ENCODE data around the gene CUL5.
"Not testable (repeated sequence)": the region's sequence is repeated elsewhere in the genome, so short reads cannot be mapped to it uniquely, and the experiment has no call there.

CUL5 gene

DNA sequence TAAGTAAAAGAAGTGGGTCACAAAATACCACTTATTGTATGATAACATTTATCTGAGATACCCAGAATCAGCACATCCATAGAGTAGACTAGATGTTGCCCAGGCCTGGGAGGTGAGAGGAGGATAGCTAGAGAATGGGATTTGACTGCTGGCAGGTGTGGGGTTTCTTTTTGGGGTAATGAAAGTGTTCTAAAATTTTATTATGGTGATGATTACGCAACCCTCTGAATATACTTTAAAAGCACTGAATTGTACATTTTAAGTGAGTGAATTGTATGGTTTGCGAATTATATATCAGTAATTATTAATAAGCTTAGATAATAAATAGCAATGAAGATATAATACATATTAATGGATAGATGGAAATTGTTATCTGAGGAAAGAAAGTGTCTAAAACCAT is 77.0 kb downstream of the CUL5 start:
- Histone ChIP-seq H3K4me1 (ENCODE audit: control insufficient read depth, insufficient read depth, low read length) (peaks cover 13% of the 10 kb centered on the region), H3K36me3 (ENCODE audit: control insufficient read depth, insufficient read depth, low read length) (no peaks in the 10 kb centered on the region), H3K9ac (ENCODE audit: low read length) (no peak overlapping the region), H3K9me3 (ENCODE audit: control insufficient read depth, low read length) (no peaks in the 10 kb centered on the region), H3K27me3 (ENCODE audit: control insufficient read depth, insufficient read depth, low read length) (no peaks in the 10 kb centered on the region), H3K4me3 (ENCODE audit: low read length) (no peak overlapping the region)

DNA sequence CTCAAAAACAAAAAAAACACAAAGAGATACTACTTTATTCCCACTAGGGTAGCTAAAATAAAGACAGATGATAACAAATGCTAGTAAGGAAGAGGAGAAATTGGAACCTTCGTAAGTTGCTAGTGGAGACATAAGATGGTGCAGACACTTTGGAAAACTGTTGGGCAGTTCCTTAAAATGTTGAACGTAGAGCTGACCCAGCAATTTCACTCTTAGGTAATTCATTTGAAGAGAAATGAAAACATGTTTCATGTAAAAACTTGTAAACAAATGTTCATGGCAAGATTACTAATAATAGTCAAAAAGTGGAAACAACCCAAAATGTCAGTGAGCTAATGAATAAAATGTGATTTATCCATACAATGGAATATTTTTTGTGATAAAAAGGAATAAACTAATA is 83.4 kb downstream of the CUL5 start:
- Histone ChIP-seq H3K4me3 (ENCODE audit: low read length) (no peak overlapping the region), H3K36me3 (ENCODE audit: control insufficient read depth, insufficient read depth, low read length) (no peaks in the 10 kb centered on the region), H3K27me3 (ENCODE audit: control insufficient read depth, insufficient read depth, low read length) (no peaks in the 10 kb centered on the region), H3K9me3 (ENCODE audit: control insufficient read depth, low read length) (no peaks in the 10 kb centered on the region), H3K4me1 (ENCODE audit: control insufficient read depth, insufficient read depth, low read length) (no peaks in the 10 kb centered on the region), H3K9ac (ENCODE audit: low read length) (no peak overlapping the region)

DNA sequence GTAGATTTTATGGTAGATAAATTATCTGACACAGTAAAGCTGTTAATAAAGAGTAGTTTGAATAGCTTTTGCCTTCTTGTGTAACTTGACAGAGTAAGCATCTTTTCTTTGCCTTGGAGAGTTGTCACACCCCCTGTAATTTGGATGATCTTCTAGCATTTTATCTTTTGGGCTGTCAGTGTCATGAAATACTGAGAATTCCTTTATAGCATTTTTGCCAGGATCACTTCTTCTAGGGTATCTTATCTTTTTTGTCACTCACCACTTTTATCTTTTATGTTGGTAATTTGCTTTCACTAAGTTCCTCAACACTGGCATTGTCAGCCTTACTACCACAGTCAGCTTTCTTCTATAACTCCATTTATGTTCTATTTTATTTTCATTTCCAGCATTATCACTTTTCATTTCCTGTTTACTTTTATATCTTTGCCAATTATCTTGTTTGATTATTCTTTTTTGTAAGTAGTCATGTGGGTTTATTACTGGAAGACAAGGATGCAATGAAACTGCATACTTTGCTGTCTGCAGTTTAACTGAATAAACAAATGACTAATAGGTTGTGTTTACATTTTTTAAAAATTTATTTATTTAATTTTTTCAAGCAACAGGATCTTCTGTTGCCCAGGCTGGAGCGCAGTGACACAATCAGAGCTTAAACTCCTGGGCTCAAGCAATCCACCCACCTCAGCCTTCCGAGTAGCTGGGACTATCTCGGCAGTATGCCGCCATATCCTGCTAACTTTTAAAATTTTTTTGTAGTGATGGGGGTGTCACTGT is 84.6 kb downstream of the CUL5 start:
- Histone ChIP-seq H3K9me3 (ENCODE audit: control insufficient read depth, low read length) (no peaks in the 10 kb centered on the region), H3K27me3 (ENCODE audit: control insufficient read depth, insufficient read depth, low read length) (no peaks in the 10 kb centered on the region), H3K4me1 (ENCODE audit: control insufficient read depth, insufficient read depth, low read length) (no peaks in the 10 kb centered on the region), H3K36me3 (ENCODE audit: control insufficient read depth, insufficient read depth, low read length) (no peaks in the 10 kb centered on the region), H3K9ac (ENCODE audit: low read length) (no peak overlapping the region), H3K4me3 (ENCODE audit: low read length) (no peak overlapping the region)

DNA sequence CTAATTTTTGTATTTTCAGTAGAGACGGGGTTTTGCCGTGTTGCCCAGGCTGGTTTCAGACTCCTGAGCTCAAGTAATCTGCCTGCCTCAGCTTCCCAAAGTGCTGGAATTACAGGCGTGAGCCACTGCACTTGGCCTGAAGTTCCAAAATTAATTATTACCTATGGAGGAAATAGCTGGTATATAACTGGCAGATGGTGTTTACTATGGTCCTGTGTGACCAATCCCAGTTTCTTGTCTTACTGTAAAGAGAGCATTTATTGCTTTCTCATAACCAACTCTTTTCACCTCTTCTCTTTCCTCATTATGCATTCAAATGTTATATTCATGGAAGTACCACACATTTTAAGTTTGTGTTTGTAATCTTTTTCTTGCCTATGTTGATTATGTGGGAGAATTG is 88.5 kb downstream of the CUL5 start:
- H3K27me3 ChIP-seq (ENCODE audit: control insufficient read depth, insufficient read depth, low read length) = no peaks in the 10 kb centered on the region
- H3K9ac ChIP-seq (ENCODE audit: low read length) = no peak overlapping the region
- H3K9me3 ChIP-seq (ENCODE audit: control insufficient read depth, low read length) = no peaks in the 10 kb centered on the region
- no peak overlapping the region for H3K4me3 ChIP-seq (ENCODE audit: low read length)
- H3K4me1 ChIP-seq (ENCODE audit: control insufficient read depth, insufficient read depth, low read length) = no peaks in the 10 kb centered on the region
- H3K36me3 ChIP-seq (ENCODE audit: control insufficient read depth, insufficient read depth, low read length) = no peaks in the 10 kb centered on the region

DNA sequence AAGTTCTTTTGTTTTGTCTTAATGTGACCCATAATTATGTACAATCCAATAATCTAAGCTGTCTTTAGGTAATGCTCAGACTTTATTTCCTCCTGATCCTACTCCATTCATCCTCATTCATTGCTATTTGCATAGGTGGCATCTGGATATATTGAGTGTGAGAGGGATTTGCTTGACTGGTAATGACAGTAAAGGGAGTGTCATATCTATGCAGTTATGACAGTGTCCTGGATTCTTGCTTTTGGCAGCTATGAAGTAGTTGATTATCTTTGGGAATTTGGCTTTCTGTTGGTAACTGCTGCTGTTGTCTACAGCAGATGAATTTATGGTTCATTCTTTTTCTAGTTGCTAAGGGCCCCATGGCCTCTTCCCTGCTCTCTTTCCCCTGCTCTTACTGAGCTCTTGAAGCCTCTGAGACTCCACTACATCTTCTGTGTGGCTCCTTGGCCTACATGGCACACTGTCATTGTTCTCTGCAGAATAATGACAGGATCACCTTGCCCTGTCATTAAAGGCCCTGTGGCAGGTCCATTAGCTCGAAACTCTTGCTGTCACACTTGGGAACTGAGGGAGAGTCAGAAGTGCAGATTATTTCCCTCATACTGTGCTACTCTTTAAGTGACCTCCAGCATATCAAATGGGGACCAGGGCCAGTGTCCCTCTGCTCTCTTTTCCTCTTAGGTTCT is 92.5 kb downstream of the CUL5 start:
- no peaks in the 10 kb centered on the region for H3K36me3 ChIP-seq (ENCODE audit: control insufficient read depth, insufficient read depth, low read length)
- no peaks in the 10 kb centered on the region for H3K27me3 ChIP-seq (ENCODE audit: control insufficient read depth, insufficient read depth, low read length)
- no peak overlapping the region for H3K9ac ChIP-seq (ENCODE audit: low read length)
- no peaks in the 10 kb centered on the region for H3K4me1 ChIP-seq (ENCODE audit: control insufficient read depth, insufficient read depth, low read length)
- H3K4me3 ChIP-seq (ENCODE audit: low read length) = no peak overlapping the region
- no peaks in the 10 kb centered on the region for H3K9me3 ChIP-seq (ENCODE audit: control insufficient read depth, low read length)

DNA sequence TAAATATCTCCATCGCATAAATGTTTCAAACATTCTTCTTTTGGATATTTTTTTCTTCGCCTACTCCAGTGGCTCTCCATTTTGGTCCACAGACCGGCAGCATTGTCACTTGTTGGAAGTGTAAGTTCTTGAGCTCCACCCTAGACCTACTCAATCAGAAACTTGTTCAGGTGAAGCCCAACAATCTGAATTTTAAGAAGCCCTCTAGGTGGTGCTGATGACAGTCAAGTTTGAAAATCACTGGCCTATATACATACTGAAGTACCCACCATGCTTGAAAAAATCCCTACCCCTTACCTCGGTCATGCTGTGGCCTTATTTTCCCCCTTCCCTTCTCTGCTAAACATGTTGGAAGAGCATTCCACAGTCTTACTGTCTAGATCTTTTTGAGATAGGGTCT is 102.4 kb downstream of the CUL5 start:
- H3K27me3 ChIP-seq (ENCODE audit: control insufficient read depth, insufficient read depth, low read length) = no peaks in the 10 kb centered on the region
- H3K4me3 ChIP-seq (ENCODE audit: low read length) = no peak overlapping the region
- no peak overlapping the region for H3K9ac ChIP-seq (ENCODE audit: low read length)
- peaks cover 11% of the 10 kb centered on the region for H3K4me1 ChIP-seq (ENCODE audit: control insufficient read depth, insufficient read depth, low read length)
- H3K36me3 ChIP-seq (ENCODE audit: control insufficient read depth, insufficient read depth, low read length) = no peaks in the 10 kb centered on the region
- no peaks in the 10 kb centered on the region for H3K9me3 ChIP-seq (ENCODE audit: control insufficient read depth, low read length)

DNA sequence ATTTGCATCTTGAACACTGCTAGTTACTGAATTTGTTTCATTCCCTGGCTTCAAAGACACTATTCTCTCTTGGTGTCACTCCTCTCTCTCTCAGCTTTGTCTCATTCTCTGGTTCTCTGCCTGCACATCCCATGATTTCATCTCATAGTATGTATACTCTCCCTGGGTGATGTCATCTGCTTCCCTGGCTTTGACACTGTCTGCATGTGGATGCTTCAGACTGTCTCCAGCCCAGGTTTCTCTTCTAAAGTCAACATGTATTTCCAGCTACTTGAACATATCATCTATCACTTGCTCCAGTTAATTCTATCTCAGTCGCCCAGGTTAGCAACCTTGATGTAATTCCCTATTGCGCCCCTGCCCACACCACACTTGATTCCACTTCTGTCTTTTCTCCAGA is 103.4 kb downstream of the CUL5 start:
- H3K27me3 ChIP-seq (ENCODE audit: control insufficient read depth, insufficient read depth, low read length) = no peaks in the 10 kb centered on the region
- no peak overlapping the region for H3K9ac ChIP-seq (ENCODE audit: low read length)
- H3K4me1 ChIP-seq (ENCODE audit: control insufficient read depth, insufficient read depth, low read length) = peaks cover 12% of the 10 kb centered on the region
- H3K4me3 ChIP-seq (ENCODE audit: low read length) = no peak overlapping the region
- no peaks in the 10 kb centered on the region for H3K9me3 ChIP-seq (ENCODE audit: control insufficient read depth, low read length)
- no peaks in the 10 kb centered on the region for H3K36me3 ChIP-seq (ENCODE audit: control insufficient read depth, insufficient read depth, low read length)

DNA sequence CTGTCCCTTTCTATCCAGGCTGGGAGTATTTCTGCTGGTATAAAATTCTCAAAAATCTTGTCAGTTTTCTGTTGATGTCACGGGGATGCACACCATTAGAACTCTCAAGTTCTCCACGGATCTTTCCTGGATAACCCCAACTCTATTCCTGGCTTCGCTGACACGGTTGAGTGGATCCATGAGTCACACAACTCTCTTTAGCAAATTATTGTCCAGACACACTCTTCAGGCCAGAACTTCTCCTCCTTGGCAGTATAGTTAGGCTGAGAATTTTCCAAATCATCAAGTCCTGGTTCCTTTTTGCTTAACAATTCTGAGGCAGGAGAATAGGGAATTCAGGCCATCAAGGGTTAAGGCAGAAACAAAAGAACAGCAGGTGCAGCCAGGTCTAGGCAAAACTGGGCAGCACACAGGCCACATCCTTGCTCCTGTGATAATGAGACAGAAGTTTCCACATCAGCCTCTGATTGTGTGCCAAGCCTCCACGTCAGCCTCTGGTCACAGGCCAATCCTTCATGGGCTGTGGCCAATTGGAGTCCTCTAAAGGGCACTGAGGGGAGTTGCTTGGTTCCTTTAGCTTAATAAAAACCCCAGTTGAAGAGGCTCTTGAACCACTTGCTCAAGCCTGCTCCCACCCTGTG is 106.9 kb downstream of the CUL5 start:
- H3K36me3 ChIP-seq (ENCODE audit: control insufficient read depth, insufficient read depth, low read length) = no peaks in the 10 kb centered on the region
- no peaks in the 10 kb centered on the region for H3K27me3 ChIP-seq (ENCODE audit: control insufficient read depth, insufficient read depth, low read length)
- H3K9me3 ChIP-seq (ENCODE audit: control insufficient read depth, low read length) = no peaks in the 10 kb centered on the region
- H3K4me1 ChIP-seq (ENCODE audit: control insufficient read depth, insufficient read depth, low read length) = peaks cover 12% of the 10 kb centered on the region
- H3K9ac ChIP-seq (ENCODE audit: low read length) = peak overlapping the region; percentile 36
- no peak overlapping the region for H3K4me3 ChIP-seq (ENCODE audit: low read length)

DNA sequence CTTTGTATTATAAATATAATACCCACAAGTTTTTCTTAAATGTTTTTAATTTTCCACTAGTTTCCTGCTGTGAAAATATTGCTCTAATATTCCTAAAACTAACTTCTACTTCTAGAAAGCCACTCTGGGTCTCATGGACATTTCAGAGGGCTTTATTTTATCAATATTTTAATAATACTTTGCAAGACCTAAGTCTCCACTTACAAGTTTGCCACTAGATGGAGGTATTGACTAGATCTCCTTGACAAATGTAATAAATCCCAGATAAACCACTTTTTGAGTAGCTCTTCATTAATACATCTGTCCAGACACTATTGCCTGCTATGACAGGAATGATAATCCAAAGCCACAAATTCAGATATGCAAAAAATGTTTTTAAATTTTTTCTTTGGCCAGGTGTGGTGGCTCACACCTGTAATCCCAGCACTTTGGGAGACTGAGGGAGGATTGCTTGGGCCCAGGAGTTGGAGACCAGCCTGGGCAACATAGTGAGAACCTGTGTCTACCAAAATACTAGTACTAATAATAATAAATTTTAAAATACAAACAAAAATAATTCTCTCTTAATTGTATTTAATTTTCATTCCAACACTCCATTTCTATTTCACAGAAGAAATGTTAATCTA is 109.2 kb downstream of the CUL5 start:
- Histone ChIP-seq H3K4me3 (ENCODE audit: low read length) (no peak overlapping the region), H3K9ac (ENCODE audit: low read length) (no peak overlapping the region), H3K36me3 (ENCODE audit: control insufficient read depth, insufficient read depth, low read length) (no peaks in the 10 kb centered on the region), H3K4me1 (ENCODE audit: control insufficient read depth, insufficient read depth, low read length) (peaks cover 27% of the 10 kb centered on the region), H3K9me3 (ENCODE audit: control insufficient read depth, low read length) (no peaks in the 10 kb centered on the region), H3K27me3 (ENCODE audit: control insufficient read depth, insufficient read depth, low read length) (no peaks in the 10 kb centered on the region)

DNA sequence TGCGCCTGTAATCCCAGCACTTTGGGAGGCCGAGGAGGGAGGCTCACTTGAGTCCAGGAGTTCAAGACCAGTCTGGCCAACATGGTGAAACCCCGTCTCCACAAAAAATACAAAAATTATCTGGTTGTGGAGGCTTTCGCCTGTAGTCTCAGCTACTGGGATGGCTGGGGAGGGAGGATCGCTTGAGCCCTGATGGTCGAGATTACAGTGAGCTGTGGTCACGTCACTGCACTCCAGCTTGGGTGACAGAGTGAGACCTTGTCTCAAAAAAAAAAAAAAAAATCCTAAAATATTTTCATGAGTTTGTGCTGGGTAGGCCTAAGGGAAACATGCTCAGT is 112.2 kb downstream of the CUL5 start:
- H3K27me3 ChIP-seq (ENCODE audit: control insufficient read depth, insufficient read depth, low read length); H3K36me3 ChIP-seq (ENCODE audit: control insufficient read depth, insufficient read depth, low read length); H3K9me3 ChIP-seq (ENCODE audit: control insufficient read depth, low read length): not testable (repeated sequence)
- Histone ChIP-seq H3K9ac (ENCODE audit: low read length) (peak overlapping the region; percentile 26), H3K4me1 (ENCODE audit: control insufficient read depth, insufficient read depth, low read length) (peaks cover 23% of the 10 kb centered on the region), H3K4me3 (ENCODE audit: low read length) (peak overlapping the region; percentile 92)

DNA sequence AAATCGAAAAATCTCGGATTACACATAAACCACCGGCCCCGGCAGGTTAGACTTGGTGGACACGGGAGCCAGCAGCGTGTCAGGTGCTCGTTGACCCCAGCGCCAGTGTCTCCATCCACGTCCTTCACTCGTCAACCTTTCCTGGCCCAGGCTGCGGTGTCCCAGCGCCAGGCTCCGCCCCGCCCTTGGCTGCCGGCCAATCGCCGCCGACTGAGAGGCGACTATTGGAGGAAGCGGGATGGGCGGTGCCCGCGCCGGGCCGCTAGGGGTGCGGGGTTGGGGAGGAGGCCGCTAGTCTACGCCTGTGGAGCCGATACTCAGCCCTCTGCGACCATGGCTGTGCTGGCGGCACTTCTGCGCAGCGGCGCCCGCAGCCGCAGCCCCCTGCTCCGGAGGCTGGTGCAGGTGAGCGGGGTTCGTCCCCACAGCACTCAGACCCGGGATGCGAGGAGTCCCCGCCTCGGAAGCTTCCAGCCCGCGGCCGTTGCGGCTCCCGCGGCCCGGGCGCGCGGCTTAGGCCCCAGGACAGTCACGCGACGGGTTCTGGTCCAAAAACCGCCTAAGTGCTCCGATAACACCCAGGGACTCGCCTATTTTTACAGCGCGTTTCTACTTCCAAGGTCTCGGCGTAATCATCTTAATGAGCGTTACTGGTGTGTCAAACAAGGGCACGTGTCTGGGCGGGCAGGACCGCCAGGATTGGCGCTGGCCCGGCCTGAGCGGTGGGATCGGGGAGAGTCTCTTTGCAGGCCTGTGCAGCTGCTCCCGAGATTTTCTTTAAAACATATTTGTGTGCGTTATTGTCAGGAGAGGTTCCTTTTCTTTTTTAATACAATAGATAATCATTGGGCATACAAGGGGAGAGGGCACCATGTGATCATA is 112.8 kb downstream of the CUL5 start, which contains the start of gene ACAT1:
ACAT1 (plus strand) TSS at position 294 of the 882 bp plus-strand sequence; CDS start at position 334, 40 bp downstream.
- Histone ChIP-seq H3K9ac (ENCODE audit: low read length) (peak within 1 kb of the TSS; percentile 85), H3K4me3 (ENCODE audit: low read length) (peak within 1 kb of the TSS; percentile 92), H3K9me3 (ENCODE audit: control insufficient read depth, low read length) (no peaks in the 10 kb centered on the region), H3K36me3 (ENCODE audit: control insufficient read depth, insufficient read depth, low read length) (no peaks in the 10 kb centered on the region), H3K4me1 (ENCODE audit: control insufficient read depth, insufficient read depth, low read length) (peaks cover 20% of the 10 kb centered on the region), H3K27me3 (ENCODE audit: control insufficient read depth, insufficient read depth, low read length) (no peaks in the 10 kb centered on the region)
